Adipocyte (in vitro differentiated cells): ENCODE measurements around the gene VWDE.

Source experiments
- DNase-seq: peaks from one replicate; pipeline ENCODE4 v3.0.0-alpha.2; 2015; ENCODE audit warnings: low read depth
- H3K27me3 ChIP-seq: replicated peaks from 2 replicates; pipeline ENCODE4 v1.7.0; 2013; ENCODE audit warnings: mild to moderate bottlenecking, low read length, moderate library complexity; ENCODE audit not compliant: control insufficient read depth, insufficient read depth
- H3K36me3 ChIP-seq: 2 replicates; pipeline ENCODE4 v1.7.0; 2013; ENCODE audit warnings: low read length, mild to moderate bottlenecking, moderate library complexity; ENCODE audit not compliant: control insufficient read depth, insufficient read depth, severe bottlenecking
- H3K4me1 ChIP-seq: 2 replicates; pipeline ENCODE4 v1.7.0; 2013; ENCODE audit warnings: mild to moderate bottlenecking, low read length, moderate library complexity; ENCODE audit not compliant: control insufficient read depth, insufficient read depth
- H3K4me3 ChIP-seq: 2 replicates; pipeline ENCODE4 v1.7.0; 2013; ENCODE audit warnings: mild to moderate bottlenecking, low read length, moderate library complexity
- H3K9ac ChIP-seq: 2 replicates; pipeline ENCODE4 v1.7.0; 2013; ENCODE audit warnings: mild to moderate bottlenecking, low read length, moderate library complexity
- H3K9me3 ChIP-seq: 2 replicates; pipeline ENCODE4 v1.7.0; 2013; ENCODE audit warnings: mild to moderate bottlenecking, low read length, moderate library complexity; ENCODE audit not compliant: control insufficient read depth

The VWDE gene

GRCh38 chr7:12305502-12305901, 98.2 kb downstream of the VWDE start:
- H3K4me3 ChIP-seq = no peak overlapping the region
- DNase-seq = no peak
- H3K4me1 ChIP-seq = no peaks in the 10 kb centered on the region
- H3K9ac ChIP-seq = no peak overlapping the region
- H3K27me3 ChIP-seq = no peaks in the 10 kb centered on the region
- H3K9me3 ChIP-seq = no peaks in the 10 kb centered on the region
- no peaks in the 10 kb centered on the region for H3K36me3 ChIP-seq

GRCh38 chr7:12303495-12303894, 100.2 kb downstream of the VWDE start:
- DNase-seq = no peak
- no peak overlapping the region for H3K9ac ChIP-seq

GRCh38 chr7:12303062-12303461, 100.6 kb downstream of the VWDE start:
- Histone ChIP-seq H3K4me1 (no peaks in the 10 kb centered on the region), H3K9ac (no peak overlapping the region), H3K27me3 (no peaks in the 10 kb centered on the region), H3K4me3 (no peak overlapping the region), H3K9me3 (no peaks in the 10 kb centered on the region), H3K36me3 (no peaks in the 10 kb centered on the region)
- DNase-seq = no peak

More at GRCh38 chr7:12303495-12303894, 100.2 kb downstream of the VWDE start:
- Histone ChIP-seq H3K4me3 (no peak overlapping the region), H3K27me3 (no peaks in the 10 kb centered on the region), H3K4me1 (no peaks in the 10 kb centered on the region), H3K36me3 (no peaks in the 10 kb centered on the region), H3K9me3 (no peaks in the 10 kb centered on the region)

GRCh38 chr7:12300415-12300814, 103.2 kb downstream of the VWDE start:
- Histone ChIP-seq H3K4me3 (no peak overlapping the region), H3K4me1 (no peaks in the 10 kb centered on the region), H3K27me3 (peaks cover 2% of the 10 kb centered on the region), H3K9ac (no peak overlapping the region), H3K36me3 (no peaks in the 10 kb centered on the region), H3K9me3 (no peaks in the 10 kb centered on the region)
- no peak for DNase-seq

GRCh38 chr7:12299367-12299766, 104.3 kb downstream of the VWDE start:
- Histone ChIP-seq H3K4me3 (no peak overlapping the region), H3K36me3 (no peaks in the 10 kb centered on the region), H3K27me3 (peaks cover 12% of the 10 kb centered on the region), H3K4me1 (no peaks in the 10 kb centered on the region), H3K9ac (no peak overlapping the region), H3K9me3 (peaks cover under 1% of the 10 kb centered on the region)
- no peak for DNase-seq

GRCh38 chr7:12297283-12298108, 106.2 kb downstream of the VWDE start:
- Histone ChIP-seq H3K9me3 (peaks cover 3% of the 10 kb centered on the region), H3K27me3 (peaks cover 12% of the 10 kb centered on the region), H3K4me3 (no peak overlapping the region), H3K4me1 (no peaks in the 10 kb centered on the region), H3K9ac (no peak overlapping the region), H3K36me3 (no peaks in the 10 kb centered on the region)
- DNase-seq = no peak

GRCh38 chr7:12296051-12296570, 107.6 kb downstream of the VWDE start:
- no peaks in the 10 kb centered on the region for H3K36me3 ChIP-seq
- peaks cover 12% of the 10 kb centered on the region for H3K27me3 ChIP-seq
- no peak overlapping the region for H3K9ac ChIP-seq

GRCh38 chr7:12294701-12295100, 109.0 kb downstream of the VWDE start:
- Histone ChIP-seq H3K27me3 (peaks cover 12% of the 10 kb centered on the region), H3K36me3 (no peaks in the 10 kb centered on the region), H3K9ac (no peak overlapping the region), H3K4me3 (no peak overlapping the region), H3K4me1 (no peaks in the 10 kb centered on the region), H3K9me3 (peaks cover 13% of the 10 kb centered on the region)
- no peak for DNase-seq

More at GRCh38 chr7:12296051-12296570, 107.6 kb downstream of the VWDE start:
- Histone ChIP-seq H3K4me1 (no peaks in the 10 kb centered on the region), H3K9me3 (peaks cover 7% of the 10 kb centered on the region), H3K4me3 (no peak overlapping the region)
- no peak for DNase-seq

GRCh38 chr7:12291870-12292269, 111.8 kb downstream of the VWDE start:
- no peaks in the 10 kb centered on the region for H3K36me3 ChIP-seq
- peaks cover 12% of the 10 kb centered on the region for H3K27me3 ChIP-seq
- DNase-seq = no peak
- no peak overlapping the region for H3K9ac ChIP-seq
- peaks cover 17% of the 10 kb centered on the region for H3K9me3 ChIP-seq
- no peaks in the 10 kb centered on the region for H3K4me1 ChIP-seq
- no peak overlapping the region for H3K4me3 ChIP-seq

- peaks cover 12% of the 10 kb centered on the region for H3K27me3 ChIP-seq
- H3K36me3 ChIP-seq = no peaks in the 10 kb centered on the region
- DNase-seq = no peak
- H3K4me1 ChIP-seq = no peaks in the 10 kb centered on the region
- H3K4me3 ChIP-seq = no peak overlapping the region
- no peak overlapping the region for H3K9ac ChIP-seq
- H3K9me3 ChIP-seq = peaks cover 17% of the 10 kb centered on the region
Observed at GRCh38 chr7:12290761-12291160, 112.9 kb downstream of the VWDE start.

GRCh38 chr7:12289996-12290395, 113.7 kb downstream of the VWDE start:
- peaks cover 17% of the 10 kb centered on the region for H3K9me3 ChIP-seq
- no peaks in the 10 kb centered on the region for H3K36me3 ChIP-seq
- peaks cover 6% of the 10 kb centered on the region for H3K27me3 ChIP-seq
- no peak overlapping the region for H3K4me3 ChIP-seq
- H3K4me1 ChIP-seq = no peaks in the 10 kb centered on the region
- H3K9ac ChIP-seq = no peak overlapping the region
- DNase-seq = no peak
